Effector memory CD4-positive, alpha-beta T cell (primary cell): ENCODE measurements around the gene OR9Q1.

Experiments used
- DNase-seq, 3 donors: peaks; one replicate each; pipeline ENCODE4 v3.0.0-alpha.2; 2020
- H3K27ac ChIP-seq: 2 replicates; pipeline ENCODE4 v1.7.0; 2013; ENCODE audit warnings: mild to moderate bottlenecking, low read length, moderate library complexity; ENCODE audit not compliant: insufficient read depth, poor library complexity, severe bottlenecking
- H3K27me3 ChIP-seq: replicated peaks from 2 replicates; pipeline ENCODE4 v1.7.0; 2013; ENCODE audit warnings: mild to moderate bottlenecking, low read length; ENCODE audit not compliant: insufficient read depth, control insufficient read depth, poor library complexity, severe bottlenecking
- H3K36me3 ChIP-seq: 2 replicates; pipeline ENCODE4 v1.7.0; 2013; ENCODE audit warnings: mild to moderate bottlenecking, low read length, moderate library complexity; ENCODE audit not compliant: control insufficient read depth, insufficient read depth
- H3K4me1 ChIP-seq: 2 replicates; pipeline ENCODE4 v1.7.0; 2013; ENCODE audit warnings: low read length, mild to moderate bottlenecking; ENCODE audit not compliant: control insufficient read depth, insufficient read depth, poor library complexity, severe bottlenecking
- H3K4me3 ChIP-seq: 2 replicates; pipeline ENCODE4 v1.7.0; 2013; ENCODE audit warnings: low read length, low read depth, mild to moderate bottlenecking; ENCODE audit not compliant: insufficient read depth, poor library complexity, severe bottlenecking
- H3K9me3 ChIP-seq: 2 replicates; pipeline ENCODE4 v1.7.0; 2013; ENCODE audit warnings: mild to moderate bottlenecking, low read length, moderate library complexity; ENCODE audit not compliant: control insufficient read depth

Gene OR9Q1

GRCh38 chr11:58165504-58166106 is 141.9 kb downstream of the OR9Q1 start:
- H3K27me3 ChIP-seq, result no peaks in the 10 kb centered on the region
- DNase-seq, result no peak
- no peaks in the 10 kb centered on the region for H3K9me3 ChIP-seq
- no peaks in the 10 kb centered on the region for H3K36me3 ChIP-seq
- no peak overlapping the region for H3K27ac ChIP-seq
- no peak overlapping the region for H3K4me3 ChIP-seq
- H3K4me1 ChIP-seq, result no peaks in the 10 kb centered on the region

GRCh38 chr11:58177409-58178054 is 153.9 kb downstream of the OR9Q1 start:
- no peaks in the 10 kb centered on the region for H3K27me3 ChIP-seq
- no peak overlapping the region for H3K4me3 ChIP-seq
- no peak for DNase-seq
- no peaks in the 10 kb centered on the region for H3K36me3 ChIP-seq
- H3K9me3 ChIP-seq, result no peaks in the 10 kb centered on the region
- no peaks in the 10 kb centered on the region for H3K4me1 ChIP-seq
- no peak overlapping the region for H3K27ac ChIP-seq

GRCh38 chr11:58178444-58178843 is 154.8 kb downstream of the OR9Q1 start:
- no peaks in the 10 kb centered on the region for H3K27me3 ChIP-seq
- no peak overlapping the region for H3K4me3 ChIP-seq
- no peaks in the 10 kb centered on the region for H3K4me1 ChIP-seq
- no peak overlapping the region for H3K27ac ChIP-seq
- DNase-seq, result no peak
- H3K9me3 ChIP-seq, result no peaks in the 10 kb centered on the region
- H3K36me3 ChIP-seq, result no peaks in the 10 kb centered on the region

- no peaks in the 10 kb centered on the region for H3K27me3 ChIP-seq
- no peak for DNase-seq
Observed at GRCh38 chr11:58179648-58180047, 156.0 kb downstream of the OR9Q1 start.

GRCh38 chr11:58186938-58187337 is 163.3 kb downstream of the OR9Q1 start:
- Histone ChIP-seq H3K27ac (no peak overlapping the region), H3K9me3 (no peaks in the 10 kb centered on the region), H3K4me1 (no peaks in the 10 kb centered on the region), H3K36me3 (no peaks in the 10 kb centered on the region), H3K4me3 (no peak overlapping the region), H3K27me3 (no peaks in the 10 kb centered on the region)
- DNase-seq, result no peak

More at GRCh38 chr11:58179648-58180047, 156.0 kb downstream of the OR9Q1 start:
- Histone ChIP-seq H3K27ac (no peak overlapping the region), H3K4me3 (no peak overlapping the region), H3K9me3 (no peaks in the 10 kb centered on the region), H3K36me3 (no peaks in the 10 kb centered on the region), H3K4me1 (no peaks in the 10 kb centered on the region)

GRCh38 chr11:58188770-58189169 is 165.1 kb downstream of the OR9Q1 start, which contains the start of gene OR9Q2:
OR9Q2 (plus strand) TSS chr11:58189070; CDS start chr11:58190491, 1,421 bp downstream.
- Histone ChIP-seq H3K27ac (no peak within 1 kb of the TSS), H3K36me3 (no peaks in the 10 kb centered on the region), H3K27me3 (no peaks in the 10 kb centered on the region), H3K4me1 (no peaks in the 10 kb centered on the region), H3K4me3 (no peak within 1 kb of the TSS), H3K9me3 (no peaks in the 10 kb centered on the region)
- no peak for DNase-seq

- H3K9me3 ChIP-seq, result no peaks in the 10 kb centered on the region
- no peak for DNase-seq
- no peak overlapping the region for H3K27ac ChIP-seq
- no peaks in the 10 kb centered on the region for H3K4me1 ChIP-seq
- H3K27me3 ChIP-seq, result no peaks in the 10 kb centered on the region
- no peaks in the 10 kb centered on the region for H3K36me3 ChIP-seq
- H3K4me3 ChIP-seq, result no peak overlapping the region
Observed at GRCh38 chr11:58192229-58192628, 168.5 kb downstream of the OR9Q1 start.

GRCh38 chr11:58193391-58193790 is 169.7 kb downstream of the OR9Q1 start:
- no peaks in the 10 kb centered on the region for H3K4me1 ChIP-seq
- H3K36me3 ChIP-seq, result no peaks in the 10 kb centered on the region
- no peak overlapping the region for H3K4me3 ChIP-seq
- no peak for DNase-seq
- H3K27me3 ChIP-seq, result no peaks in the 10 kb centered on the region
- no peaks in the 10 kb centered on the region for H3K9me3 ChIP-seq
- no peak overlapping the region for H3K27ac ChIP-seq

GRCh38 chr11:58195939-58196338 is 172.3 kb downstream of the OR9Q1 start:
- Histone ChIP-seq H3K36me3 (no peaks in the 10 kb centered on the region), H3K27ac (no peak overlapping the region), H3K9me3 (no peaks in the 10 kb centered on the region), H3K27me3 (no peaks in the 10 kb centered on the region), H3K4me3 (no peak overlapping the region), H3K4me1 (no peaks in the 10 kb centered on the region)
- no peak for DNase-seq

- H3K9me3 ChIP-seq, result no peaks in the 10 kb centered on the region
- no peak overlapping the region for H3K27ac ChIP-seq
- no peak overlapping the region for H3K4me3 ChIP-seq
- no peaks in the 10 kb centered on the region for H3K36me3 ChIP-seq
- no peaks in the 10 kb centered on the region for H3K27me3 ChIP-seq
- DNase-seq, result no peak
- no peaks in the 10 kb centered on the region for H3K4me1 ChIP-seq
Observed at GRCh38 chr11:58199271-58199670, 175.6 kb downstream of the OR9Q1 start.
